Large intestine (tissue), 3 donors: Measurements from ENCODE around the gene ODF2. TPM values are rescaled to one million over a fixed set of nuclear protein-coding genes. Genes with fewer than 3 reads are reported as not detected.

Experiments used
- DNase-seq, 2 donors: peaks; one replicate each; pipeline versions ENCODE4 v3.0.0 to v3.0.0-alpha.2; 2013
- H3K27ac ChIP-seq: one replicate; pipeline ENCODE4 v1.5.1; 2013; ENCODE audit warnings: low read length
- H3K27me3 ChIP-seq: 2 replicates; pipeline ENCODE4 v1.6.1; 2013; ENCODE audit warnings: low read length; ENCODE audit not compliant: control insufficient read depth, insufficient read depth
- H3K36me3 ChIP-seq: 2 replicates; pipeline ENCODE4 v1.6.1; 2013; ENCODE audit warnings: low read length; ENCODE audit not compliant: control insufficient read depth, insufficient read depth
- H3K4me1 ChIP-seq: one replicate; pipeline ENCODE4 v1.6.1; 2013; ENCODE audit warnings: low read length; ENCODE audit not compliant: control insufficient read depth, insufficient read depth
- H3K4me3 ChIP-seq: one replicate; pipeline ENCODE4 v1.5.1; 2013; ENCODE audit warnings: low read length
- H3K9me3 ChIP-seq: one replicate; pipeline ENCODE4 v1.6.1; 2013; ENCODE audit warnings: mild to moderate bottlenecking, low read depth, low read length, moderate library complexity; ENCODE audit not compliant: control insufficient read depth
- WGBS: methylation state at CpG from one replicate; pipeline ENCODE4 v1.1.5; 2013; ENCODE audit warnings: low lambda C conversion rate; ENCODE audit not compliant: insufficient coverage; 5-methylcytosine and 5-hydroxymethylcytosine counted together
- polyA plus RNA-seq: library from polyadenylated mRNA; unstranded; fragments of 120-200 nt; gene quantifications from one replicate; pipeline ENCODE4 v1.2.1, GENCODE V29; 2013

The ODF2 gene
- polyA plus RNA-seq, 1 donor, result 27.1 TPM

DNA sequence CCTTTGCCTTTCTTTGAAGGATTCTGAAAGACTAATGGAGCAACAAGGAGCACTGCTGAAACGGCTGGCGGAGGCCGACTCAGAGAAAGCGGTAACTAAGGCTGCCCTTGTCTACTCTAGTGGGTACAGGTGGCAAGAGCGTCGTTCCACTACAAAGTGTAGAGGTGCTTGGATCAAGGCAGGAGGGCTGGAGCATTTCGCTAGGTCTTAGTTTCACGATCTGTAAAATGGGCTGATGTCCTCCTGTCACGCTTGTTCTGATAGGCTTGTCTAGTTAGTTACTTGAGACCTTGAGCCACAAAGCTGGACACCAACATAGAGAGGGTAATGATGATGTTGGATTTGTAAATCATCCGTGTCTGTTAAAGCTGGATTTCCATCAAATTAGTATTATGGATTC, 25.8 kb downstream of the ODF2 start:
- DNase-seq, result no peak
- WGBS, result no CpG with 5 or more reads among the region's 10 CpGs
- Histone ChIP-seq H3K27me3 (no peaks in the 10 kb centered on the region), H3K27ac (no peak overlapping the region), H3K9me3 (no peaks in the 10 kb centered on the region), H3K4me3 (no peak overlapping the region), H3K4me1 (no peaks in the 10 kb centered on the region), H3K36me3 (peaks cover 53% of the 10 kb centered on the region)

DNA sequence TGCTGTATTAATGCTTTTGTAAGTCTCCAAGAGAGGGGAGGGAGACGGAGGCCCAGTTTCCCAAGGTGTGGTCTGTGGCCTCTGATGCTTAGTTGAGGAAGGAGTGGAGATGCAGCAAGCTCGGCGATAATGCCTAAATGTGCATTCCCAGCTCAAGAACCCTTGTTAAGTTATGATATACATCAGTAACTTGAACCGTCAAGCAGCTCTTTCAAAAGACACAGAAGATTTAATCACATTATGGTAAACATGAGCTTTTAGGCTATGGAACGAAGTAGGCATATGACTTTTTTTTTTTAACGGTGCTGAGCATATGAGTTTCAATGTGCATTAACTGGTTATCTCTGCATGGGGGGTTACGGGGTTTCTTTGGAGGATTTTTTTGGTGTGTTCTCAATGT, 26.4 kb downstream of the ODF2 start:
- no peak overlapping the region for H3K4me3 ChIP-seq
- no peaks in the 10 kb centered on the region for H3K27me3 ChIP-seq
- no peak for DNase-seq
- H3K36me3 ChIP-seq, result peaks cover 55% of the 10 kb centered on the region
- no peak overlapping the region for H3K27ac ChIP-seq
- WGBS, result 100% methylated on average over 2 of the region's 7 CpGs
- no peaks in the 10 kb centered on the region for H3K9me3 ChIP-seq
- H3K4me1 ChIP-seq, result no peaks in the 10 kb centered on the region

DNA sequence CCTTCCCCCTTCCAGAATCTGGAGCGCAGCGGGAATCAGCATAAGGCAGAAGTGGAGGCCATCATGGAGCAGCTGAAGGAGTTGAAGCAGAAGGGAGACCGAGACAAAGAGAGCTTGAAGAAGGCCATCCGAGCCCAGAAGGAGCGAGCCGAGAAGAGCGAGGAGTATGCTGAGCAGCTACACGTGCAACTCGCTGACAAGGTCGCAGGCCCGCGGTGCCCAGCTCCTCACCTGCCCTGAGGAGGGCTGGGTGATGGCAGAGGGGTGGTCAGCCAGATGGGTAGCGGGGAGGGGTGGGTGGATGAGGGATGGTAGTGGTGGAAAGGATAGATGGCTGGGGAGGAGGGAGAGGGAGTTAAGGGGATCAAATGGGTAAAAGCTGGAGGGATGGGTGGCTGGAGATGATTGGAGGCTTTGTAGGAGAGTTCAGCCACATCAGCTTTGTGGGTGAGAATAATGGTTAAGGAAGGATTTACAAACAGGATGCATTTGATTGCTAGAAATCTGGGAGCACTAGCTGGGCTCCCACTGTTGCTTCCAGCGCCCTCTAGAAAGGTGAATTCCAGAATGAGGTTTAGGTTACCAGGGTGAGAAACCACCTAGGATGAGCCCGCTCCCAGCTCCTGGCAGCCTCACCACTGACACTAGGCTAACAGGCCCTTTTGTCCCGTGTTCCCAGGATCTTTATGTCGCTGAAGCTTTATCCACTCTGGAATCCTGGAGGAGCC, 29.0 kb downstream of the ODF2 start:
- peaks cover 46% of the 10 kb centered on the region for H3K36me3 ChIP-seq
- no peak overlapping the region for H3K4me3 ChIP-seq
- H3K27ac ChIP-seq, result no peak overlapping the region
- no peak for DNase-seq
- no peaks in the 10 kb centered on the region for H3K9me3 ChIP-seq
- 80% methylated on average over 2 of the region's 17 CpGs for WGBS
- H3K4me1 ChIP-seq, result no peaks in the 10 kb centered on the region
- H3K27me3 ChIP-seq, result no peaks in the 10 kb centered on the region

DNA sequence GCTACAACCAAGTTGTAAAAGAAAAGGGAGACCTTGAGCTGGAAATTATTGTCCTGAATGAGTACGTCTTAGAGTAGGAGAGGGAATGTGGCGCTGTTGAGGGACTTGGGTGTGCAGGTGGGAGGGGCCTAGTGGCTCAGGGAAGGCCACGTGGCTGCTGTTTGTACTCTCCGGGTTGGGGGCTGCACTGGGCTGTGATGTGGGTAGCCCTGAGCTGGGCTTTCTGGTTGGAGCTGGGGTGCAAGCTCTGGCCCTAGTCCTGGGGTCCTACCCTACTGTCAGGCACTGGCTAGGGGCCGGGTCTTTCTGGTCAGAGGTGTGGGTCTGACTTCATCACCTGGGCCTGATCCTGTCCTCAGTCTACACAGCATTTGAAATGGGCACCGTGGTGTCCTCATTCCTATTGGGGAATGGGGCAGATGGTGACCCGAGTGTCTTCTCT, 29.6 kb downstream of the ODF2 start:
- no peak for DNase-seq
- Histone ChIP-seq H3K4me1 (no peaks in the 10 kb centered on the region), H3K27ac (no peak overlapping the region), H3K27me3 (no peaks in the 10 kb centered on the region), H3K36me3 (peaks cover 47% of the 10 kb centered on the region), H3K9me3 (no peaks in the 10 kb centered on the region), H3K4me3 (no peak overlapping the region)
- WGBS, result no CpG with 5 or more reads among the region's 7 CpGs

DNA sequence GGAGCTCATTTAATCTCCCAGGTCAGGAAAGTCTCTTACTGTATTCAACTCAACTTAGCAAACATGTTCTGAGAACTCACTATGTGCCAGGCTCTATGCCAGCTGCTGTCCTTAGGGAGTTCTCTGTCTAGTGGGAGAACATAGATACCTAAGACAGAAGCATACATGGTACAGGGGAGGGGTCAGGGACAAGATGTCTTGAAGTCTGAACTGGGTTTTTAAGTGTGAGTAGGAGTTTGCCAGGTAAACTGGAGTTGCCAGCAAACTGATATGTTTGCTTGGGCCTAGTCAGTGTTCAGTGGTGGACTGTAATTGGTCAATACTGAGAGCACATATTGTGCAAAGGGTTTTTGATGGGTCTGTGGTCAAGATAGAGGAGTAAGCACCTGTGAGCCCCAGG, 30.4 kb downstream of the ODF2 start:
- H3K36me3 ChIP-seq, result peaks cover 47% of the 10 kb centered on the region
- no peaks in the 10 kb centered on the region for H3K4me1 ChIP-seq
- no peaks in the 10 kb centered on the region for H3K27me3 ChIP-seq
- no peaks in the 10 kb centered on the region for H3K9me3 ChIP-seq
- no peak overlapping the region for H3K4me3 ChIP-seq
- H3K27ac ChIP-seq, result no peak overlapping the region
- no peak for DNase-seq

DNA sequence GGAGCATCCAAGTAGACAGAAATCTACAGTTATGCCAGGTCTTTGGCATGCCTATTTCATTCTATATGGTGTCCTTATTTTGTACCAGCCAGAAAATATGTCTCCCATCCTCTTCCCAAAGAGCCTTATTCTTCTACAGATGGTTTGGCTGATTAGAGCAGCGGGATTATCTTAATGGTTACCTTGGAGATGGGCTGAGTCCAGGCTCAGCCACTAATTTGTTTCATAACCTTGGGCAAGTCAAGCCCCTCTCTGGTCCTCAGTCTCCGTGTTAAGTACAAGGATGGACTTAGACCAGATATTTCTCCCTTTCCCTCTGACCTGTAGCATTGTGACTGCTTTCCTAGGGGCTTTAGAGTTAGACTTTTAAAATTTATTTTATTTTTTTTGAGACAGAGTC, 37.6 kb downstream of the ODF2 start:
- Histone ChIP-seq H3K9me3 (no peaks in the 10 kb centered on the region), H3K27ac (no peak overlapping the region), H3K4me1 (peaks cover 23% of the 10 kb centered on the region), H3K4me3 (no peak overlapping the region), H3K27me3 (no peaks in the 10 kb centered on the region), H3K36me3 (peaks cover 33% of the 10 kb centered on the region)
- no peak for DNase-seq
- WGBS, result no CpG with 5 or more reads among the region's 2 CpGs

DNA sequence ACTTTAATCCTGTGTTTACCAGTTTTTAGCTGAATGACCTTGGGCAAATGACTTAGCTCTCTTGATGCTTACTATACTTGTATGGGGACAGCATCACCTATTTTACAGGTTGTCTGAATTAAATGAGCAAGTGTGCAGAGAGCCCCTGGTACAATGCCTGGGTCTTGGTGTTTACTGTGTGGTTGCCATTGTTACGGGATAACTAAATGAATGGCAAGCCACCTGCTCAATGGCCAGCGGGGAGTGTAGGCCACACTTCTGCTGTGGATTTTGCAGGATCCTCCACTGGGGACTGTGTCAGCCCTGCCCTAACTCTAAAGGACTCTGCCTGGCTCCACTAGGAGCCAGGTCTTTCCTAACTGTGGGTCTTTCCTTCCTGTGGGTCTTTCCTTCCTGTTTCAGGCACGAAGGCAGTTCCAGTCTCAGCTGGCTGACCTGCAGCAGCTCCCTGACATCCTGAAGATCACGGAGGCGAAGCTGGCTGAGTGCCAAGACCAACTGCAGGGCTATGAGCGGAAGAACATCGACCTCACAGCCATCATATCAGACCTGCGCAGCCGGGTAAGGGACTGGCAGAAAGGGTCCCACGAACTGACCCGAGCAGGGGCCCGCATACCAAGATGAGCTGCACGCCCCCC, 38.4 kb downstream of the ODF2 start:
- H3K4me3 ChIP-seq, result no peak overlapping the region
- no CpG with 5 or more reads among the region's 13 CpGs for WGBS
- DNase-seq, result peak; percentile 38 to 71
- H3K9me3 ChIP-seq, result no peaks in the 10 kb centered on the region
- peaks cover 40% of the 10 kb centered on the region for H3K36me3 ChIP-seq
- H3K4me1 ChIP-seq, result peaks cover 23% of the 10 kb centered on the region
- H3K27ac ChIP-seq, result no peak overlapping the region
- H3K27me3 ChIP-seq, result no peaks in the 10 kb centered on the region

DNA sequence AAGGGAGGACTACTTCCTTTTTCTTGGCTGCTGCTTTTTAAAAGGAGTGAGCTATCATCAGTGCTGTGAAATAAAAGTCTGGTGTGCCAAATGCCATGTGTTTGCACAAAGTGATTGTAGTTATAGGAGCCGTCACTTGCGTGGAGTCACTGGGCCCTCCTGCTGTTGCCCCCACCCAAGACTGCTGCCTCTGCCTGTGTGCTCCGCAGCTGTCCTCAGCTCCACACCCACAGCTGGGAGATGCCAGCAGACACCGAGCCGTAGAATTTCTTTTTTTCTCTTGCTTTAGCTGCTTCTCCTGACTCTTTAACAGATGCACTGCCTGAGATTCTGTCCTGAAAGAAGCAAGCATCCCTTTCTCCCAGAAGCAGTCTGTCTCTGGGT, 38.9 kb downstream of the ODF2 start:
- H3K4me3 ChIP-seq, result no peak overlapping the region

DNA sequence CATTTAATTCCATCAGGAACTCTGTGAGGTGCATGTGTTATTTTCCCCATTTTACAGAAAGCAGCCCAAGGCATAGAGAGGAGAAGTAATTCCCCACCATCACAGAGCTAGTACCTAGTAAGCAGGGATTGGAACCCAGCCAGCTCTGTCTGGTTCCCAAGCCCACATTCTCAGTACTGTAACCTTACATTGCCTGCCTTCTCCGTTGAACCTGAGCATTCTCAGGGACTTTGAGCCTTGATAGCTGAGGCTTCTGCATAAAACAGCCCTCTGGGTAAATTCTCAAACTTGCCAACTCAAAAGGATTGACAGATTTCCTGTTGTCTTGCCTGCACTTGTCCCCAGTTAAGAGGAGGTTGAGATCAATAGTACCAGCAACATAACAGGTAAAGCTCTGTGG, 39.5 kb downstream of the ODF2 start:
- H3K4me1 ChIP-seq, result peaks cover 23% of the 10 kb centered on the region
- no peak overlapping the region for H3K4me3 ChIP-seq
- H3K36me3 ChIP-seq, result peaks cover 44% of the 10 kb centered on the region
- peak; percentile 57 to 79 for DNase-seq
- H3K9me3 ChIP-seq, result no peaks in the 10 kb centered on the region
- H3K27me3 ChIP-seq, result no peaks in the 10 kb centered on the region
- no CpG with 5 or more reads among the region's 1 CpG for WGBS
- H3K27ac ChIP-seq, result peak overlapping the region; percentile 34

More for the DNA sequence above, 38.9 kb downstream of the ODF2 start:
- Histone ChIP-seq H3K4me1 (peaks cover 23% of the 10 kb centered on the region), H3K27me3 (no peaks in the 10 kb centered on the region), H3K36me3 (peaks cover 43% of the 10 kb centered on the region), H3K9me3 (no peaks in the 10 kb centered on the region), H3K27ac (no peak overlapping the region)
- WGBS, result 100% methylated on average over 1 of the region's 5 CpGs
- DNase-seq, result no peak

DNA sequence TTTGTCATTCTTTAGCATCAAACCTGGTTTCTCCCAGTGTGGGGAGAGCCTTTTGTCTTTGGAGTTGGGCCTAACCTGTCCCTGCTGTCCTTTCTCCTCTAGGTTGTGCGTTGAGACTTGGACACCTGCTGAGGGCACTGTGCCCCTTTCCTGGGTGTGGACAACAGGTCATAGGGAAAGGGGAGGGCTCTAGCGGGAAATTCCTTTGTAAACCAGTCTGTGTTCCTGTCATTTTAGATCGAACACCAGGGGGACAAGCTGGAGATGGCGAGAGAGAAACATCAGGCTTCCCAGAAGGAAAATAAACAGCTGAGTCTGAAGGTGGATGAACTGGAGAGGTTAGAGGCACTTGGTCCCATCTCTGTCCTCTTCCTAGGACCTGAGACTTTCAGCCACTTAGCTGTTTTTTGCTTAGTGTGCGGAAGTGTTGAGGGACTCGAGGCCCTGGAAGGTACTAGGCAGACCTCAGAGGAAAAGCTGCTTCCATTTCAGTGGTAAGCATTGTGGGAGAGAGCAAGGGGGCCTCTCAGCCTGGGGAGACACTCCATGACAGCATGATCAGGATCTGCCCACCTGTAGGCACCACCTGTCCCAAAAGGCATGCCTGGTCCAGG, 40.1 kb downstream of the ODF2 start:
- peaks cover 23% of the 10 kb centered on the region for H3K4me1 ChIP-seq
- H3K36me3 ChIP-seq, result peaks cover 44% of the 10 kb centered on the region
- DNase-seq, result peak in 1 of 2 donors; percentile 33
- peak overlapping the region; percentile 34 for H3K27ac ChIP-seq
- H3K27me3 ChIP-seq, result no peaks in the 10 kb centered on the region
- no CpG with 5 or more reads among the region's 6 CpGs for WGBS
- no peaks in the 10 kb centered on the region for H3K9me3 ChIP-seq
- H3K4me3 ChIP-seq, result no peak overlapping the region
